ENCODE measurements around the gene UNC45A.

The UNC45A gene

GRCh38 chr15:90968434-90968833, 33.3 kb downstream of the UNC45A start:
- no peak for FAIRE-seq

- no peak for FAIRE-seq
These were observed 35.2 kb downstream of the UNC45A start for GRCh38 chr15:90970274-90970673.

- no peak for FAIRE-seq
These were observed 37.0 kb downstream of the UNC45A start for GRCh38 chr15:90972133-90972532.

- no peak for FAIRE-seq
These were observed 39.1 kb downstream of the UNC45A start for GRCh38 chr15:90974216-90974615.

GRCh38 chr15:90979582-90979981, 44.5 kb downstream of the UNC45A start:
- FAIRE-seq, result no peak

GRCh38 chr15:90981681-90982080, 46.6 kb downstream of the UNC45A start:
- FAIRE-seq, result no peak

- FAIRE-seq, result no peak
These were observed 47.0 kb downstream of the UNC45A start for GRCh38 chr15:90982135-90982534.

GRCh38 chr15:90986790-90987507, 51.9 kb downstream of the UNC45A start:
- no peak for FAIRE-seq

GRCh38 chr15:90987561-90988141, 52.6 kb downstream of the UNC45A start:
- no peak for FAIRE-seq

GRCh38 chr15:90988296-90988695, 53.2 kb downstream of the UNC45A start:
- no peak for FAIRE-seq

- FAIRE-seq, result no peak
These were observed 54.1 kb downstream of the UNC45A start for GRCh38 chr15:90989040-90989768.

- FAIRE-seq, result no peak
These were observed 55.4 kb downstream of the UNC45A start for GRCh38 chr15:90990446-90990845.

- FAIRE-seq, result no peak
These were observed 56.7 kb downstream of the UNC45A start for GRCh38 chr15:90991587-90992285.

- no peak for FAIRE-seq
These were observed 59.0 kb downstream of the UNC45A start for GRCh38 chr15:90994059-90994416.

- FAIRE-seq, result peak; percentile 94
These were observed 59.6 kb downstream of the UNC45A start, which contains the start of gene PRC1 for GRCh38 chr15:90994417-90995311. TSS of gene PRC1 (minus strand) at chr15:90994535. CDS start at chr15:90994417, 118 bp downstream.

GRCh38 chr15:90998737-90999136, 63.7 kb downstream of the UNC45A start:
- FAIRE-seq, result no peak

- FAIRE-seq, result no peak
These were observed 66.1 kb downstream of the UNC45A start for GRCh38 chr15:91001209-91001608.
